ENCODE measurements around the gene VSNL1.

Gene VSNL1

GRCh38 chr2:17615728-17616351 lies 75.3 kb downstream of the VSNL1 start:
- FAIRE-seq, result no peak

DNA sequence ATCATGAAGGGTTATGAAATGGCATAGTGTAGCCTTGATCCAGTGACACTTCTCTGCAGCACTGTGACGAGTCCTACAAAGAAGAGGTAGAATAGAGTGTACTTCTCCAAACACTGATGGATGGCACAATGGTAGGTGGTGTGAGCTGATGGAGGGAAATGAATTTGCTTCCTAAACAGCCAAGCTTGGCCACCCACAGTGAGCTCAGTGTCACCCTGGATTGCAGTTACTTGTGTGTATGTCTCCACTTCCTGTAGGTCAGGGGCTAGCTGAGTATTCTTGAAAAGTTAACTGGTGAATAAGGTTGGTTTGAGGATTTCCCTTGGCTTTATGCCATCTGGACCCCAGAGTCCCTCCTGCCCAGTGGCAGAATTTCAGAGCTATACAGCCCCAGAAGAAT lies 75.9 kb downstream of the VSNL1 start:
- FAIRE-seq, result no peak

- no peak for FAIRE-seq
These were observed 77.0 kb downstream of the VSNL1 start for GRCh38 chr2:17617516-17617915.

DNA sequence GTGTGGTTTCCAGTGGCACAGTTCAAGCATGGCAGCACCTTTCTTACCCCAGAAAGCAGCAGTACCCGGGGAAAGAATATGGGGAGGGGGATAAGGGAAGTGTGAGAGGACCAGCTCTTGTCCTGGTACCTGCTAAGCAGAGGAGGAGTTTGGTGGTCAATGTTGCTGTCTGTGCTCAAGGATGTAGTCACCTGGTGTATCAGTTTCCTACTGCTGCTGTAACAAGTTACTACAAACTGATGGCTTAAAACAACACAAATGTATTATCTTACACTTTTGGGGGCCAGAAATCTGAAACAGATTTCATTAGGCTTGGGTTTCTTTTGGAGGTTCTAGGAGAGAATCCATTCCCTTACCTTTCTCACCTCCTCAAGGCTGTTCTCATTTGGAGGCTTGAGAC lies 77.5 kb downstream of the VSNL1 start:
- no peak for FAIRE-seq

- FAIRE-seq, result no peak
These were observed 79.8 kb downstream of the VSNL1 start for GRCh38 chr2:17620280-17620679.

- FAIRE-seq, result no peak
These were observed 80.3 kb downstream of the VSNL1 start for GRCh38 chr2:17620841-17621240.

DNA sequence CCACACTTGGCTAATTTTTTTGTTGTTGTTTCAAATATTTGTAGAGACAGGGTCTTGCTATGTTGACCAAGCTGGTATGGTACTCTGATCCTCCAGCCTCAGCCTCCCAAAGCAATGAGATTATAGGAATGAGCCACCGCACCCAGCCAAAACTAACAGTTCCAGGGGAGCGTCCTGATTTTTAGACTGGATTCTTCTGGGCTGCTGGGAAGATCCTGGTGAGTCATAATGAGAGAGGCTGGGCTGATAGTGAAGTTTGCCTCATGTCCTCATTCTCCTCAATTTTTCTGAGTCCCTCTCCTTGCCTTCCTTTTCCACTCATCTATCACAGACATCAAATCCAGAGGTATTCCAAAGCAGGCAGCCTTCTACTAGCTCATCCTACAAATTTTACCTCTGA lies 81.3 kb downstream of the VSNL1 start:
- no peak for FAIRE-seq

GRCh38 chr2:17625446-17625845 lies 85.0 kb downstream of the VSNL1 start:
- FAIRE-seq, result no peak

DNA sequence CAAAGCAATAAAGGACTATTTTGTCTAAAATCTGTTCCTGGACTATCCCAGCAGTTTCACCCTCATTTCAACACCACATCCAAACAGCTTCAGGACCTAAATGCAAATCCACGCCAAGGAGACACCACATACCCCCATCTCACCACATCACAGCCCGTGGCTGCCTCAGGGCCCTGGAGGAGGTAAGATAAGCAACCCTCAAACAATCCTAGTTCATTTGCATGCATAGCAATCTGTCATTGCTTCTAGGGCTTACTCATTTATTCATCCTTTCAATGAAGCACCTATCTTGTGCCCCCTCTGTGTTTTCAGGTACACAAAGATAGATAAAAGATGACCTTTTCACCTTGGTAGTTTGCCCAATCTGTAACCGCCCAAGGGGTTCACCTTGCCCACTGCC lies 86.5 kb downstream of the VSNL1 start:
- FAIRE-seq, result no peak

GRCh38 chr2:17627434-17627833 lies 86.9 kb downstream of the VSNL1 start:
- FAIRE-seq, result no peak

GRCh38 chr2:17628349-17629261 lies 88.1 kb downstream of the VSNL1 start:
- no peak for FAIRE-seq

GRCh38 chr2:17630089-17630488 lies 89.6 kb downstream of the VSNL1 start:
- no peak for FAIRE-seq

DNA sequence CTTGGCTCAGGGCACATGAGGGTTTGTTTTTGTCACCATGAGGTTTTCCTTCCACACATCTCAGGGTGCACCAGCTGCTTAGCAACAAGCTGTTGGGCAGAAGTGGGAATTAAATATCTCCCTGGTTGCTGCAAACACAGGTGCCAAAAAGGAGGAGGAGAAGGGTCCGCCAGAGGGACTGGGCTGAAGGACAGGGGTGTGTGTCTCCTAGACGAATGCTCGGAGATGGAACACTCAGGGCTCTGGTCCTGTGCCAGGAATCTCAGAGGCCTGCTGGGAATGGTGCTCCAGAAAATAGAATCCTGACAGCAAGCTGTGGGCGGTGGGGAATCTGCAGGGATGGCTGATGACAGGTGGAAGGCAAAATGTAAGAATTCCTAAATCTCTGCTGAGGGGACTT lies 94.5 kb downstream of the VSNL1 start:
- FAIRE-seq, result no peak

DNA sequence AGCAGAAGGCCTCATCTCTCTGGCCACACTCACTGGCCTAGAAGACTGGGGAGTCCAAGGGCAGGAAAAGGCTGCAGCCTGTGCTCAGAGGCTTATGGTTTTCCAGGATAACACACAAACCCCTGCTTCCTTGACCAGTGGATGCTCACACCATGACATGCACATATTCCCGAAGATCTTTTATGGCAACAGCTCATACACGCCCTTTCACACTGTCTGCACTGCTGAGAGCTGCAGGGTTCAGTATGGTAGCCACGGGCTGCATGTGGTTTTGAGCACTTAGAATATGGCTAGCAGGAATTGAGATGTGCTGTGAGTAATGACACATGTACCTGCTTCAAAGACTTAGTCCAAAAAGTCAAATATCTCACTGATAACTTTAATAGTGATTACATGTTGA lies 95.8 kb downstream of the VSNL1 start:
- FAIRE-seq, result no peak

- FAIRE-seq, result no peak
These were observed 96.8 kb downstream of the VSNL1 start for GRCh38 chr2:17637131-17637906.

DNA sequence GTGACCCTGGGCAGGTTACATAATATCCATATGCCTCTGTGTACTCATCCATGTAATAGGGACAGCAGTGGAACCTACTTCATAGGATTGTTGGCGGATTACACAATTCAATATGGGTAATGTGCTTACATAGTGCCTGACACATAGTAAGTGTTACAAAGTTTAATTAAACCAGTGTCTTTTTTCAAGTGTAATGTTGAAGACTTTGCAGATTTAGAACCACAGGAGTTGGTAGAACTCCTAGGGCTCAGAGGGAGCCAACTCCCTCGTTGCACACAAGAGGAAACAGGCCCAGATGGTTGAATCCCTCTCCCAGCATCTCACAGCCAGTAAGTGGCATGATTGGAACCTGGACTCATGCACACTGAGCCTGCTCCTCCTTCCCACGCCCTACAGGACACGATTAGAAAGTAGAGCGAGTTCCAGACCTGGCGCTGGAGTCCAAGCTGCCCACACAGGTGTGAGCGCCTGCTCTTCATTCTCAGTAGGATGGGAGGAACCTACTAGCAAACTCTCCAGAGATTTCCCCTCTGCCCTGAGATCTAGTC lies 97.8 kb downstream of the VSNL1 start:
- no peak for FAIRE-seq

- FAIRE-seq, result no peak
These were observed 99.9 kb downstream of the VSNL1 start for GRCh38 chr2:17640406-17640805.

DNA sequence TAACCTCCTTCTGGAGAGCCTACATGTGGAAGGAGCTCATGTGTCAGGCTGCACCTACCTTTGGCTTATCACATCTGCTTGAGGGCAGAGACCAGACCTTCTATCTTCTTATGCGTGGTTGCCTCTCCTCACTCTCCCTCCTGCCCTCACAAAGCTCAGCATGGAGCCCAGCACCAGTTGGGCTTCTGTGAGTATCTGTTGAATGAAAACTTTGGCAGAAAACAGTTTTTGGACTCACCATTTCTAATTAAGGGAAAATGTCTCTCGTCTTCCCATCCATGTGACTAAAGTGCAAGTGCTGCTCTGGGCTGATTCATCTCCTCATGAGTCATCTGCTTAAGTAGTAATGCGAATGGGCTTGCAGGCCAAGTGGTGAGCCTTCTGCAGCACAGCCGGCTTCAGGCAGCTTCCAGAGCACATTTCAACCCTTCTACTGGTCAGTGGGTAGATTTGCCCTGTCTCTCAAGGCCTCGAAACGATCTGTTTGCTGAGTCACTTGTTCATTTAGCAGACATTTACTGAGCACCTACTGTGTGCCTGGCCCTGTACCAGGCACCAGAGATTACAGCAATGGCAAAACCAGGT lies 102.6 kb downstream of the VSNL1 start:
- FAIRE-seq, result no peak

- no peak for FAIRE-seq
These were observed 104.7 kb downstream of the VSNL1 start for GRCh38 chr2:17644997-17645720.

- FAIRE-seq, result peak; percentile 90
These were observed 105.6 kb downstream of the VSNL1 start for GRCh38 chr2:17646081-17646554.

GRCh38 chr2:17646838-17647701 lies 106.6 kb downstream of the VSNL1 start:
- FAIRE-seq, result no peak

Measured in A204.1 (cell line).